HG03025 (cell line): ENCODE results near the gene LSG1.
A peak's percentile ranks its signal among the peaks of the same experiment; 100 is the strongest.

Experiments
- ATAC-seq: cut with Tn5 transposase; IDR thresholded peaks from one replicate; pipeline ENCODE4 v1.9.1; 2021; ENCODE audit warnings: mild to moderate bottlenecking, moderate library complexity; ENCODE audit not compliant: unreplicated experiment, low FRiP score

Gene LSG1

GRCh38 chr3:194687638-194688199 is 15.7 kb upstream of the LSG1 start:
- no peak for ATAC-seq

GRCh38 chr3:194686816-194687637 is 15.0 kb upstream of the LSG1 start:
- ATAC-seq, result no peak

- ATAC-seq, result no peak
Measured at GRCh38 chr3:194686414-194686815, 14.4 kb upstream of the LSG1 start.

GRCh38 chr3:194685718-194686413 is 13.9 kb upstream of the LSG1 start, which contains the start of gene FAM43A:
TSS of gene FAM43A (plus strand) at chr3:194685883. CDS start at chr3:194686827, 944 bp downstream.
- ATAC-seq, result no peak

- ATAC-seq, result no peak
Measured at GRCh38 chr3:194685065-194685717, 13.2 kb upstream of the LSG1 start.

- no peak for ATAC-seq
Measured at GRCh38 chr3:194683380-194683779, 11.4 kb upstream of the LSG1 start.

GRCh38 chr3:194682694-194683310 is 10.8 kb upstream of the LSG1 start:
- ATAC-seq, result peak; percentile 38

GRCh38 chr3:194682189-194682693 is 10.2 kb upstream of the LSG1 start:
- no peak for ATAC-seq

- no peak for ATAC-seq
Measured at GRCh38 chr3:194680888-194681615, 9.1 kb upstream of the LSG1 start.

GRCh38 chr3:194676471-194676870 is 4.5 kb upstream of the LSG1 start:
- no peak for ATAC-seq

GRCh38 chr3:194675680-194676079 is 3.7 kb upstream of the LSG1 start:
- ATAC-seq, result no peak

- no peak for ATAC-seq
Measured at GRCh38 chr3:194675081-194675640, 3.2 kb upstream of the LSG1 start.

- no peak for ATAC-seq
Measured at GRCh38 chr3:194673761-194674160, 1.8 kb upstream of the LSG1 start.

- no peak for ATAC-seq
Measured at GRCh38 chr3:194672876-194673275, 885 bp upstream of the LSG1 start.

GRCh38 chr3:194671511-194671899 is 486 bp downstream of the LSG1 start:
- ATAC-seq, result peak; percentile 20

GRCh38 chr3:194667363-194667762 is 4.6 kb downstream of the LSG1 start:
- no peak for ATAC-seq

GRCh38 chr3:194664857-194665256 is 7.1 kb downstream of the LSG1 start:
- ATAC-seq, result no peak

GRCh38 chr3:194661946-194662345 is 10.0 kb downstream of the LSG1 start:
- no peak for ATAC-seq

- ATAC-seq, result no peak
Measured at GRCh38 chr3:194661374-194661773, 10.6 kb downstream of the LSG1 start.
